OCI-LY7 (cell line): ENCODE data around the gene SLC7A7. TPM values are rescaled to one million over a fixed set of nuclear protein-coding genes. Genes with fewer than 3 reads are reported as not detected.
"Not testable (repeated sequence)": the region's sequence is repeated elsewhere in the genome, so short reads cannot be mapped to it uniquely, and the experiment has no call there.

Experiments
- BruUV-seq: library from RNA; stranded (reverse); fragments of 400-500 nt; replicated peaks from 2 replicates; lab custom pipeline; 2021; lab: Mats Ljungman, UMichigan
- CTCF ChIA-PET: fragments of 300-600 bp; sonication (Branson Sonifier 250); formaldehyde crosslinking; loops from one replicate; lab custom pipeline; 2022; ENCODE audit warnings: antibody characterized with exemption; ENCODE audit not compliant: unreplicated experiment; lab: Charles Lee
- POLR2A ChIA-PET: fragments of 300-600 bp; sonication (Branson Sonifier 250); formaldehyde crosslinking; loops from one replicate; lab custom pipeline; 2022; ENCODE audit warnings: antibody characterized with exemption; lab: Charles Lee
- DNase-seq: peaks from one replicate; pipeline ENCODE4 v3.0.0-alpha.2; 2015; ENCODE audit warnings: low spot score
- H2AFZ ChIP-seq: fragments of 200-600 bp; sonication (generic), shearing (Covaris generic); 2 replicates; pipeline ENCODE4 v1.6.1; 2014; ENCODE audit warnings: mild to moderate bottlenecking, antibody characterized with exemption, low read length, moderate library complexity
- H3K27ac ChIP-seq: fragments of 200-600 bp; sonication (generic); 2 replicates; pipeline ENCODE4 v1.5.1; 2014; ENCODE audit warnings: mixed run types, low read depth, mild to moderate bottlenecking, moderate library complexity, low read length, inconsistent platforms; ENCODE audit not compliant: poor library complexity, severe bottlenecking
- H3K36me3 ChIP-seq: fragments of 200-600 bp; sonication (generic); 2 replicates; pipeline ENCODE4 v1.6.1; 2014; ENCODE audit warnings: mild to moderate bottlenecking, antibody characterized with exemption, low read length, moderate library complexity, mixed read lengths; ENCODE audit not compliant: insufficient read depth
- H3K4me1 ChIP-seq: fragments of 200-600 bp; sonication (generic); 2 replicates; pipeline ENCODE4 v1.5.1; 2014; ENCODE audit warnings: mild to moderate bottlenecking, low read length; ENCODE audit not compliant: insufficient read depth, poor library complexity, severe bottlenecking
- H3K4me2 ChIP-seq: fragments of 200-600 bp; sonication (generic); 2 replicates; pipeline ENCODE4 v1.6.1; 2014; ENCODE audit warnings: mild to moderate bottlenecking, low read length
- H3K4me3 ChIP-seq: fragments of 200-600 bp; sonication (generic); 2 replicates; pipeline ENCODE4 v1.5.1; 2014; ENCODE audit warnings: mild to moderate bottlenecking, low read depth, low read length; ENCODE audit not compliant: poor library complexity, severe bottlenecking
- H3K79me2 ChIP-seq: fragments of 200-600 bp; sonication (generic); 2 replicates; pipeline ENCODE4 v1.6.1; 2016; ENCODE audit warnings: low read depth, mild to moderate bottlenecking, low read length, moderate library complexity, mixed read lengths; ENCODE audit not compliant: insufficient read depth
- H3K9me2 ChIP-seq: fragments of 200-600 bp; sonication (generic); 2 replicates; pipeline ENCODE4 v1.6.1; 2016; ENCODE audit warnings: mild to moderate bottlenecking, low read length, mixed read lengths; ENCODE audit not compliant: insufficient read depth
- H3K9me3 ChIP-seq: fragments of 200-600 bp; sonication (generic); 2 replicates; pipeline ENCODE4 v1.6.1; 2014; ENCODE audit warnings: mild to moderate bottlenecking, mixed run types, low read length, mixed read lengths
- H4K20me1 ChIP-seq: fragments of 200-600 bp; sonication (generic); 2 replicates; pipeline ENCODE4 v1.6.1; 2014; ENCODE audit warnings: mild to moderate bottlenecking, antibody characterized with exemption, low read length, moderate library complexity, mixed read lengths; ENCODE audit not compliant: insufficient read depth
- EZH2phosphoT487 ChIP-seq: fragments of 200-600 bp; sonication (generic); IDR thresholded peaks from 2 replicates; pipeline ENCODE4 v1.6.1; 2018; ENCODE audit warnings: low read depth, borderline replicate concordance, mild to moderate bottlenecking, mixed run types, antibody characterized with exemption, low read length, moderate library complexity, mixed read lengths
- intact Hi-C: fragments of 100-400 bp; cut with micrococcal nuclease; formaldehyde crosslinking; loops from one replicate; pipeline ENCODE4 v1.10.0; 2022; ENCODE audit not compliant: unreplicated experiment
- total RNA-seq, 2 experiments: library from RNA; depleted of rRNA in 1 of 2; stranded (reverse); fragments of >200 nt in 1 of 2; shearing (Covaris generic) in 1 of 2; gene quantifications; 2 replicates each; pipeline ENCODE4 v1.2.3, GENCODE V29; 2014 to 2022
- TF ChIP-seq, protein P1 (sequence below): fragments of 200-600 bp; sonication (generic); conservative IDR thresholded peaks from 2 replicates; pipeline ENCODE4 v1.5.1; 2014; ENCODE audit warnings: mild to moderate bottlenecking, antibody characterized with exemption, low read length, moderate library complexity, mixed read lengths

SLC7A7 gene
- total RNA-seq, 2 experiments from 2014 or later, result 30.6 to 59.2 TPM

DNA sequence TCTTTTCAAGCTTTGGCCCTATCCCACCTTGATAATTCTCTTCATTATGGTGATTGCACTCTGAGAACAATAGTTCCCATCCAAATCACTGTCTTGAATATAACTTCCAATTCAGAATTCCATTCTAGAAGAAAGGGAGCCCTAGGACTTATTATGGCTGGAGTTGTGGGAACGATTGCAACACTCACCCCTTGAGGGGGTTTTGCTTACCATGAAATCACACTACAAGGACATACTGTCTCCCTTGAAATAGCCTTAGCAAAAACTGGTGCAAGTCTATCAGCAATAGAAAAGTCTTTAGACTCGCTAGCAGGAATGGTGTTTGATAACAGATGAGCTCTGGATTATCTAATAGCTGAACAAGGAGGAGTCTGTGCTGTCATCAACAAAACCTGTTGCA, 80.1 kb downstream of the SLC7A7 start:
- H3K9me2 ChIP-seq, result no peaks in the 10 kb centered on the region
- H3K4me1 ChIP-seq, result no peaks in the 10 kb centered on the region
- no peak overlapping the region for H2AFZ ChIP-seq
- TF ChIP-seq EZH2phosphoT487, result no peak
- no peak for DNase-seq
- no TSS peak for BruUV-seq
- peaks cover 4% of the 10 kb centered on the region; the same call in 1 of the 2 replicates for H3K9me3 ChIP-seq
- no peaks in the 10 kb centered on the region for H3K36me3 ChIP-seq
- POLR2A ChIA-PET, result no interaction called here
- no peak overlapping the region for H3K4me3 ChIP-seq
- no peak overlapping the region for H3K4me2 ChIP-seq
- H3K79me2 ChIP-seq, result no peaks in the 10 kb centered on the region
- CTCF ChIA-PET, result no interaction called here
- H4K20me1 ChIP-seq, result no peaks in the 10 kb centered on the region
- intact Hi-C loops, result no loop called here
- no peak overlapping the region for H3K27ac ChIP-seq

DNA sequence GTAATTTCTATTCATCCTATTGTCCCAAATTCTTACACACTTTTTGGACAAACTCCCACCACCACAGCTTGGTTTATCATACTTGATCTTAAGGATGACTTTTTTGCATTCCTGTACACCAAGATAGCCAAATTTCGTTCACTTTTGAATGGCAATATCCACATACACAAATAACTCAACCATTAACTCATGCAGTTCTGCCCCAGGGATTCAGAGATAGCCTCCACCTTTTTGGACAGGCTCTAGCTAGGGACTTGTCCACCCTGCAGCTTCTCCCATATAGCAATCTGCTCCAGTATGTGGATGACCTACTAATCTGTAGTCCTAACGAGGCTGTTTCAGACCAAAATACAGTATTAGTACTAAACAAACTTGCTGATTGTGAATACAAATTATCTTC, 81.4 kb downstream of the SLC7A7 start:
- Histone ChIP-seq H3K4me2 (no peak overlapping the region), H3K4me3 (no peak overlapping the region), H3K79me2 (no peaks in the 10 kb centered on the region), H2AFZ (no peak overlapping the region), H3K9me2 (no peaks in the 10 kb centered on the region), H4K20me1 (no peaks in the 10 kb centered on the region), H3K9me3 (peaks cover 4% of the 10 kb centered on the region; the same call in 1 of the 2 replicates), H3K4me1 (no peaks in the 10 kb centered on the region), H3K36me3 (no peaks in the 10 kb centered on the region), H3K27ac (no peak overlapping the region)
- no peak for DNase-seq
- CTCF ChIA-PET, result no interaction called here
- no TSS peak for BruUV-seq
- TF ChIP-seq, protein P1, sequence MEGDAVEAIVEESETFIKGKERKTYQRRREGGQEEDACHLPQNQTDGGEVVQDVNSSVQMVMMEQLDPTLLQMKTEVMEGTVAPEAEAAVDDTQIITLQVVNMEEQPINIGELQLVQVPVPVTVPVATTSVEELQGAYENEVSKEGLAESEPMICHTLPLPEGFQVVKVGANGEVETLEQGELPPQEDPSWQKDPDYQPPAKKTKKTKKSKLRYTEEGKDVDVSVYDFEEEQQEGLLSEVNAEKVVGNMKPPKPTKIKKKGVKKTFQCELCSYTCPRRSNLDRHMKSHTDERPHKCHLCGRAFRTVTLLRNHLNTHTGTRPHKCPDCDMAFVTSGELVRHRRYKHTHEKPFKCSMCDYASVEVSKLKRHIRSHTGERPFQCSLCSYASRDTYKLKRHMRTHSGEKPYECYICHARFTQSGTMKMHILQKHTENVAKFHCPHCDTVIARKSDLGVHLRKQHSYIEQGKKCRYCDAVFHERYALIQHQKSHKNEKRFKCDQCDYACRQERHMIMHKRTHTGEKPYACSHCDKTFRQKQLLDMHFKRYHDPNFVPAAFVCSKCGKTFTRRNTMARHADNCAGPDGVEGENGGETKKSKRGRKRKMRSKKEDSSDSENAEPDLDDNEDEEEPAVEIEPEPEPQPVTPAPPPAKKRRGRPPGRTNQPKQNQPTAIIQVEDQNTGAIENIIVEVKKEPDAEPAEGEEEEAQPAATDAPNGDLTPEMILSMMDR, result no peak
- no peak for TF ChIP-seq EZH2phosphoT487
- intact Hi-C loops, result no loop called here
- POLR2A ChIA-PET, result interaction anchor here (0.7 kb wide), 1 partner anchor 223 kb away, joined by 3 read pairs; the partner anchor contains the start of gene HAUS4

DNA sequence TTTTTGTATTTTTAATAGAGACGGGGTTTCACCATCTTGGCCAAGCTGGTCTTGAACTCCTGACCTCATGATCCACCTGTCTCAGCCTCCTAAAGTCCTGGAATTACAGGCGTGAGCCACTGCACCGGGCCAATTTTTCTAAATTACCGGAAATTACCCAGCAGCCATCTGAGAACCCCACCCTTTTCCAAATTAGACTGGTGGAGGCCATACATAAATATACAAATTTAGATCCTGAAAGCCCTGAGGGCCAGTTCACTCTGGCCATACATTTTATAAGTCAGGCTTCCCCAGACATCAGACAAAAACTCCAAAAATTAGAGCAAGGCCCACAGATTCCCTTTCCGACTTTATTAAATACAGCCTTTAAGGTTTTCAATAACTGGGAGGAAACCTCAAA, 83.2 kb downstream of the SLC7A7 start:
- H3K79me2 ChIP-seq, H4K20me1 ChIP-seq, H3K4me1 ChIP-seq, H3K9me3 ChIP-seq, intact Hi-C loops, CTCF ChIA-PET, BruUV-seq, DNase-seq, H3K9me2 ChIP-seq, H3K27ac ChIP-seq, H2AFZ ChIP-seq, H3K36me3 ChIP-seq, H3K4me3 ChIP-seq, H3K4me2 ChIP-seq: not testable (repeated sequence)
- POLR2A ChIA-PET, result interaction anchor here (0.9 to 1.2 kb wide), 2 partner anchors 18 to 73 kb away, joined by 3 to 6 read pairs; no protein-coding TSS in a partner anchor
